ENCODE measurements around the gene SFTPB. TPM values are rescaled to one million over a fixed set of nuclear protein-coding genes. Genes with fewer than 3 reads are reported as not detected.

SFTPB gene
- total RNA-seq, 2 donors from 2014 or later, result 0.15 TPM; not detected in 1

GRCh38 chr2:85695691-85696668, 28.0 kb upstream of the SFTPB start:
- Histone ChIP-seq H3K4me1 (no peaks in the 10 kb centered on the region), H3K4me3 (no peak overlapping the region), H3K36me3 (no peaks in the 10 kb centered on the region), H3K9me3 (no peaks in the 10 kb centered on the region), H3K27ac (no peak overlapping the region), H3K27me3 (no peaks in the 10 kb centered on the region)
- DNase-seq (ENCODE audit: low spot score), result peak; percentile 54
- no peak for TF ChIP-seq CTCF (IDR thresholded peaks at IDR 0.05)

- no peak overlapping the region for H3K4me3 ChIP-seq
Measured at GRCh38 chr2:85695121-85695520, 27.1 kb upstream of the SFTPB start.

GRCh38 chr2:85694052-85695025, 26.3 kb upstream of the SFTPB start, which contains the start of gene GNLY:
Gene GNLY, plus strand, starts transcription at chr2:85694358. Its CDS starts 61 bp downstream, at chr2:85694419.
- no peak for TF ChIP-seq CTCF (IDR thresholded peaks at IDR 0.05)
- no peak within 1 kb of the TSS for H3K27ac ChIP-seq
- H3K9me3 ChIP-seq, result no peaks in the 10 kb centered on the region
- H3K4me3 ChIP-seq, result no peak within 1 kb of the TSS
- H3K27me3 ChIP-seq, result no peaks in the 10 kb centered on the region
- no peaks in the 10 kb centered on the region for H3K4me1 ChIP-seq
- H3K36me3 ChIP-seq, result no peaks in the 10 kb centered on the region
- DNase-seq (ENCODE audit: low spot score), result peak; percentile 42

More at GRCh38 chr2:85695121-85695520, 27.1 kb upstream of the SFTPB start:
- TF ChIP-seq CTCF (IDR thresholded peaks at IDR 0.05), result no peak
- Histone ChIP-seq H3K27me3 (no peaks in the 10 kb centered on the region), H3K36me3 (no peaks in the 10 kb centered on the region), H3K9me3 (no peaks in the 10 kb centered on the region), H3K4me1 (no peaks in the 10 kb centered on the region), H3K27ac (no peak overlapping the region)
- DNase-seq (ENCODE audit: low spot score), result peak; percentile 36

GRCh38 chr2:85692039-85692645, 24.1 kb upstream of the SFTPB start:
- H3K4me1 ChIP-seq, result no peaks in the 10 kb centered on the region
- H3K27me3 ChIP-seq, result no peaks in the 10 kb centered on the region
- TF ChIP-seq CTCF (IDR thresholded peaks at IDR 0.05), result no peak
- no peaks in the 10 kb centered on the region for H3K36me3 ChIP-seq
- no peak overlapping the region for H3K27ac ChIP-seq
- peak; percentile 50 for DNase-seq (ENCODE audit: low spot score)
- H3K4me3 ChIP-seq, result no peak overlapping the region
- H3K9me3 ChIP-seq, result no peaks in the 10 kb centered on the region

GRCh38 chr2:85690932-85691331, 22.9 kb upstream of the SFTPB start:
- Histone ChIP-seq H3K27ac (no peak overlapping the region), H3K4me3 (no peak overlapping the region), H3K27me3 (no peaks in the 10 kb centered on the region), H3K36me3 (no peaks in the 10 kb centered on the region), H3K9me3 (no peaks in the 10 kb centered on the region), H3K4me1 (no peaks in the 10 kb centered on the region)
- TF ChIP-seq CTCF (IDR thresholded peaks at IDR 0.05), result no peak
- DNase-seq (ENCODE audit: low spot score), result no peak
